HFFc6 (cell line): ENCODE results near the gene XPNPEP1. TPM values are rescaled to one million over a fixed set of nuclear protein-coding genes. Genes with fewer than 3 reads are reported as not detected.

Experiments
- DNase-seq: peaks from one replicate; pipeline ENCODE4 v3.0.0-alpha.2; 2018
- H3K27ac Mint-ChIP-seq: 2 replicates; pipeline ENCODE4 v1.8.0; 2020; ENCODE audit warnings: mild to moderate bottlenecking, mixed read lengths
- H3K27me3 Mint-ChIP-seq: 2 replicates; pipeline ENCODE4 v1.8.0; 2021; ENCODE audit warnings: mild to moderate bottlenecking, moderate library complexity, mixed read lengths; ENCODE audit not compliant: insufficient read depth
- H3K36me3 Mint-ChIP-seq: 2 replicates; pipeline ENCODE4 v1.8.0; 2021; ENCODE audit warnings: low read depth, mixed read lengths
- H3K4me1 Mint-ChIP-seq: 2 replicates; pipeline ENCODE4 v1.8.0; 2020; ENCODE audit warnings: low read depth, mixed read lengths
- H3K4me3 Mint-ChIP-seq: 2 replicates; pipeline ENCODE4 v1.8.0; 2020; ENCODE audit warnings: mild to moderate bottlenecking, moderate library complexity, mixed read lengths
- H3K9me3 Mint-ChIP-seq: 2 replicates; pipeline ENCODE4 v1.8.0; 2020; ENCODE audit warnings: mild to moderate bottlenecking, mixed read lengths
- total RNA-seq, 6 experiments: library from RNA; stranded (reverse); fragmentation: NEBNext Ultra II Directional; extraction: Animal tissue kit (Norgen Biotek cat#: 25700); gene quantifications; 2 replicates in 1 of 6; 3 replicates in 5 of 6; pipeline ENCODE4 v1.2.3, GENCODE V29; 2021
- TF ChIP-seq, protein P1 (sequence below): fragments of 200-600 bp; sonication (generic); IDR thresholded peaks from 2 replicates; pipeline ENCODE4 v1.5.0; 2021; ENCODE audit warnings: antibody characterized with exemption, mild to moderate bottlenecking

Gene XPNPEP1
- total RNA-seq, 6 experiments from 2014 or later: 54.1 to 62.7 (median 58.9) TPM

DNA sequence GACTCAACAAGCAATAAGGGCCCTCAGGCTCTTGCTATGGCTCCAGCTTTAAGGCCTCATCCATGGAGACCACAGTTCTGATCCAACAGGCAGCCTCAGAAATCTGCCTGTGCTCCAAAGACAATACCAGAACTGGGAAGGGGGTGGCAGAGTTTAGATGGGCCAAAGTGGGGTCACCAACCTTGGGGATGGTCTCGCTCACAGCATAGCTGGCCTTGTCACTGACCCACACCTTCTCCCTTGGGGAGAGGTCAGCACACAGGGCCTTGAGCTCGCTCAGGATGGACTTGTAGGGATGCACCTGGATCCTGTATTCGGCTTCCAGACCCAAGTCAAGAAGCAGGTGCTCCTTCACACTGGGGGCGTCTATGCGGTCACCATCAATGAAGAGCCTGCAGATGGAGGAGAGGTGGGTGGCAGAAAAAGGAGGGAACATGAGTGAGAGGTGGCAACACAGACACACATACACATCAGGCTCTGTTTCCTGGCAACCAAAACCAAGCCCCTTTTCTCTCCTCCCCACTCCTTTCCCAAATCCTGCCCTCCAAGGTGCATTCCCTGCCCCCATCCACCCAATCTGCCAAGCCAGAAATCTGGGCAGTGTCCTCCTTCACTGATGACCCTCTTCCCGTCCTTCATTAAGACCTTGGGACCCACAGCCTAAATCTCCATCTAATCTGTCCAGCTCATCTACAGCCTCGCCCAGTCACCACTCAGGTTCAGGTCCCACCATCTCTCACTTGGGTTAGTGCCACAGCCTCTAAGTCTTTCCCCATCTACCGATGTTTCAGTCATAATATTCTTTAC is 40.9 kb downstream of the XPNPEP1 start:
- no peak overlapping the region for H3K4me3 Mint-ChIP-seq
- H3K27ac Mint-ChIP-seq: peak overlapping the region; percentile 3; the same call in 1 of the 2 replicates
- H3K4me1 Mint-ChIP-seq: peaks cover 21% of the 10 kb centered on the region
- H3K27me3 Mint-ChIP-seq: peaks cover 1% of the 10 kb centered on the region; the same call in 1 of the 2 replicates
- no peak for DNase-seq
- no peaks in the 10 kb centered on the region for H3K9me3 Mint-ChIP-seq
- TF ChIP-seq, protein P1, sequence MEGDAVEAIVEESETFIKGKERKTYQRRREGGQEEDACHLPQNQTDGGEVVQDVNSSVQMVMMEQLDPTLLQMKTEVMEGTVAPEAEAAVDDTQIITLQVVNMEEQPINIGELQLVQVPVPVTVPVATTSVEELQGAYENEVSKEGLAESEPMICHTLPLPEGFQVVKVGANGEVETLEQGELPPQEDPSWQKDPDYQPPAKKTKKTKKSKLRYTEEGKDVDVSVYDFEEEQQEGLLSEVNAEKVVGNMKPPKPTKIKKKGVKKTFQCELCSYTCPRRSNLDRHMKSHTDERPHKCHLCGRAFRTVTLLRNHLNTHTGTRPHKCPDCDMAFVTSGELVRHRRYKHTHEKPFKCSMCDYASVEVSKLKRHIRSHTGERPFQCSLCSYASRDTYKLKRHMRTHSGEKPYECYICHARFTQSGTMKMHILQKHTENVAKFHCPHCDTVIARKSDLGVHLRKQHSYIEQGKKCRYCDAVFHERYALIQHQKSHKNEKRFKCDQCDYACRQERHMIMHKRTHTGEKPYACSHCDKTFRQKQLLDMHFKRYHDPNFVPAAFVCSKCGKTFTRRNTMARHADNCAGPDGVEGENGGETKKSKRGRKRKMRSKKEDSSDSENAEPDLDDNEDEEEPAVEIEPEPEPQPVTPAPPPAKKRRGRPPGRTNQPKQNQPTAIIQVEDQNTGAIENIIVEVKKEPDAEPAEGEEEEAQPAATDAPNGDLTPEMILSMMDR: no peak
- peaks cover 17% of the 10 kb centered on the region; the same call in 1 of the 2 replicates for H3K36me3 Mint-ChIP-seq

DNA sequence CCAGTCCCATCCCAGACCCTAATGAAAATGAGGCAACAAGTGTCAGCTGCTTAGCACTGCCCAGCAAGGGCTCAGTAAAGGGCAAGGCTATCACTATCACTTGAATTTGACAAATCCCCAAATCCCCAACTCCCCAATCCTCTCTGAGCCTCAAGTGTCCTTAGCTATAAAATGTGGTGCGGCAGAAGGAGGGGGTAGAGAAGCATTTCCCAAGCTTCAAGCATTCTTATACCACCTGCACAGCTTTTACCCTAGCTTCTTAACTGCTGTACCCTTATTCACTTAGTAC is 41.6 kb downstream of the XPNPEP1 start:
- peaks cover 14% of the 10 kb centered on the region; the same call in 1 of the 2 replicates for H3K36me3 Mint-ChIP-seq
- H3K4me3 Mint-ChIP-seq: no peak overlapping the region
- no peak for DNase-seq
- no peaks in the 10 kb centered on the region for H3K9me3 Mint-ChIP-seq
- TF ChIP-seq, protein P1: no peak
- H3K27ac Mint-ChIP-seq: no peak overlapping the region
- H3K27me3 Mint-ChIP-seq: peaks cover 1% of the 10 kb centered on the region; the same call in 1 of the 2 replicates
- H3K4me1 Mint-ChIP-seq: peaks cover 14% of the 10 kb centered on the region

DNA sequence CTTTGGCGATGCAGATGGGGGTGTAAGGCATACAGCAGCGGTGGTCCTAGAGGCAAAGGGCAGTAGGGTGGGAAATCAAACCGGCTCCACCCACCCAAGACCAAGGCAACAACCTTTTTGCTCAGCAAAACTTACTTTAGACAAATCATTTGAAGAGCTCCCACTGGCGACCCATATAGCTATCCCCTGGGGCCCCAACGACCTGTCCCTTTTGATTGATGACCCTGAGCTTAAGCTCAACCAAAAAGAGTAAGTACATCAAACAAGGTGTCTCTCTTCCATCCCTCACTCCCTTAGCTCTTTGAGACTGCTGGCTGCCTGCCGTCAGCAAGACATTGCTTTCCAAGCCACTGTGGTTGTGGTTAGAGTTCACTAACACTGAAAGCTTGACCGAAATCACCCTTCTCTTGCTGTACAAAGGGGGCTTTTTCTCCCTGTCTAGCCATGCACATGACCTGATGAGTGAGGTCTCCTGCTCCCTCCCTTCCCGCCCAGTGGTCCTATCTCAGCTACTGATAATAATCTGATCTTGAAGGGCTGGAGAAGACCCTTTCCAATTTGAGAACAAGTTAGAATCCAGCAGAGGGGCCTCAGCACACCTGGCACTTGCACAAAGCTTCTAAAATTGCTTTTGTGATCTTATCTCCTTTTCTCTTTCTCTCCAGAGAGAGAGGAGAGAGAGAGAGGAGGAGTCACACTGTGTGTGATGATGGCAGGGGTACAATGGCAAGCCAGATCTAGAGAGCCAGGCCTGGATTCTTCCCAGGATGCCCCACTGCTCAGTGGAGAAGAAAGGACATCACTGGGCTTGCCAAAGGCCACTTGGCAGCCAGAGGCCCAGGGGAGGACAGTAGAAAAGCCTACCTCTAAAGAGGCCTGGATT is 42.2 kb downstream of the XPNPEP1 start:
- Mint-ChIP-seq H3K27ac (no peak overlapping the region), H3K4me1 (peaks cover 11% of the 10 kb centered on the region), H3K36me3 (peaks cover 14% of the 10 kb centered on the region; the same call in 1 of the 2 replicates), H3K9me3 (no peaks in the 10 kb centered on the region), H3K4me3 (no peak overlapping the region), H3K27me3 (peaks cover 1% of the 10 kb centered on the region; the same call in 1 of the 2 replicates)
- TF ChIP-seq, protein P1: no peak
- no peak for DNase-seq

DNA sequence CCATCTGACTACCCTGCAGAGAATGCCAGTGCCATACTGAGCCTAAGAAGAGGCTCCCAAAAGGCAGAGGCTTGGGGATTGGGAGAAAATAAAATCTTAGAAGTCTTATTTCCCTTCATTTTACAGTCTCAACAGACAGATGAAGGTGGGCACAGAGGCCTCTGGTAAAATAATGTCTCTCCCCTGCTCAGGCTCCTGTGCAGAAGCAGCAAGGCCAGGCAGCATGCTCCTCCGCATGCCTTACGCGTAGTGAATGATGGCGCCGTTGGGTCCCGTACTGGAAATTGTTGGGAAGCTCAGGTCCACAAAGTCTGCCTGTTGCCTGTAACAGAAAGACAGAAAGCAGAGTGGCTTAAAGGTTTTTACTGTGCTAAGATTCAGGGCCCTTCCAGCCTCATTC is 45.8 kb downstream of the XPNPEP1 start:
- H3K27ac Mint-ChIP-seq: no peak overlapping the region
- H3K4me1 Mint-ChIP-seq: no peaks in the 10 kb centered on the region
- no peak overlapping the region for H3K4me3 Mint-ChIP-seq
- TF ChIP-seq, protein P1: no peak
- H3K9me3 Mint-ChIP-seq: no peaks in the 10 kb centered on the region
- H3K36me3 Mint-ChIP-seq: peaks cover 13% of the 10 kb centered on the region; the same call in 1 of the 2 replicates
- DNase-seq: no peak
- H3K27me3 Mint-ChIP-seq: no peaks in the 10 kb centered on the region

DNA sequence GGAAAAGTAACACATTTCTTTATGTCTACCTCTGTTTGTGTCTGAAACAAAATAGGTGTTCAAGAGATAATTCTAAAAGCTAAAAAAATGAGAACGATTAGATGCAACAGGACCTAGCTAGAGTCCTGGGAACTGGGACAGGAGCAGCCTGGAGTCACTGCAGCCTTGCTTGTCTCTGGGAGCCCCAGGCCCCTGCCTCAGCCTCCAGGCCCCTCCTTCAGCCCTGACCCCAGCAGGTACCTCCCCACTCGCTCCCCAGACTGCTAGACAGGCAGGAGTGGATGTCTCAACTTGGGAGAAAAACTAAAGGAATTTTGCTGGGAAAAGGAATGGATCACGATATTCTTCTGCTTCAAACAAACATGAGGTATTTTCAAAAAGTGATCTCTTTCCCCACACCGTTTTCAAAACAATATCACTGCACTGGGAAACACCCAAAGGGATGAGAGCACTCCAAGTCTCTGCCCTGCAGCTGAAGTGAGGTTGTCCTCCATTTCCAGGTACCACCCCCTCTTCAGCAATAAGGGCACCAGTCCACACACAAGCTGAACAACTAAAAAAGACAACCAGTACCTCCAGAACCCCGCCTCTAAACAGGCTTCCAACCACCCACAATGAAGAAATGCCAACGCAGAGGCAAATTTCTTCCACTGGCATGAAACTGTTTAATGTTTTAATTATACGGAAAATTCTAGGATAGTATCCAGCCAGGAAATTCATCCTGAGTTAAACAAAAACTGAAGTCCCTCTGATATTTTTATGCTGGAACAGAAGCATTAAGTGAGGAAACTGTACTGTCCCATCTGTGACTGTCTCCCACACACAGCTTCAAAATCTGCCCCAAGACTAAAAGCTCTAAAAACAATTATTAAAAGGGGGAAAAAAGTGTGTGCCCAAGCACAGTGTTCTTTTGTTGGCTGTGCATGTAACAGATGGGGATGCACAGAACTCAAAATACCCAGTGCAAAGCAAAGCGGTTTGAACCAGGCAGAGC is 47.2 kb downstream of the XPNPEP1 start:
- Mint-ChIP-seq H3K27me3 (no peaks in the 10 kb centered on the region), H3K9me3 (no peaks in the 10 kb centered on the region), H3K4me1 (no peaks in the 10 kb centered on the region), H3K27ac (no peak overlapping the region), H3K4me3 (no peak overlapping the region), H3K36me3 (peaks cover 20% of the 10 kb centered on the region; the same call in 1 of the 2 replicates)
- TF ChIP-seq, protein P1: no peak
- DNase-seq: no peak
